Smooth muscle cell (in vitro differentiated cells): ENCODE results near the gene SLC35F2. TPM values are rescaled to one million over a fixed set of nuclear protein-coding genes. Genes with fewer than 3 reads are reported as not detected.

Experiments used
- DNase-seq: peaks from one replicate; lab custom pipeline; 2025; ENCODE audit not compliant: unreplicated experiment; lab: John Stamatoyannopoulos, UW
- H2AFZ ChIP-seq: fragments of 200-600 bp; sonication (generic); 2 replicates; pipeline ENCODE4 v1.6.0; 2016; ENCODE audit warnings: antibody characterized with exemption, low read depth, mild to moderate bottlenecking
- H3F3A ChIP-seq: fragments of 200-600 bp; sonication (generic); 2 replicates; pipeline ENCODE4 v1.6.0; 2017; ENCODE audit warnings: antibody characterized with exemption, low read depth
- H3K27ac ChIP-seq: fragments of 200-600 bp; sonication (generic); 2 replicates; pipeline ENCODE4 v1.5.1; 2016; ENCODE audit warnings: low read depth, mild to moderate bottlenecking
- H3K27me3 ChIP-seq: fragments of 200-600 bp; sonication (generic); 2 replicates; pipeline ENCODE4 v1.6.1; 2016; ENCODE audit warnings: low read depth, mild to moderate bottlenecking
- H3K36me3 ChIP-seq: fragments of 200-600 bp; sonication (generic); 2 replicates; pipeline ENCODE4 v1.5.1; 2016; ENCODE audit warnings: low read depth
- H3K4me1 ChIP-seq: fragments of 200-600 bp; sonication (generic); 2 replicates; pipeline ENCODE4 v1.5.1; 2016; ENCODE audit warnings: low read depth
- H3K4me2 ChIP-seq: fragments of 200-600 bp; sonication (generic); 2 replicates; pipeline ENCODE4 v1.6.0; 2016; ENCODE audit warnings: mild to moderate bottlenecking
- H3K4me3 ChIP-seq: fragments of 200-600 bp; sonication (generic); 2 replicates; pipeline ENCODE4 v1.5.1; 2016; ENCODE audit warnings: mild to moderate bottlenecking
- H3K79me2 ChIP-seq: fragments of 200-600 bp; sonication (generic); 2 replicates; pipeline ENCODE4 v1.6.0; 2016; ENCODE audit warnings: low read depth, mild to moderate bottlenecking
- H3K9ac ChIP-seq: fragments of 200-600 bp; sonication (generic); 2 replicates; pipeline ENCODE4 v1.6.0; 2016; ENCODE audit warnings: low read depth
- H3K9me3 ChIP-seq: fragments of 200-600 bp; sonication (generic); replicated peaks from 2 replicates; pipeline ENCODE4 v1.5.1; 2016; ENCODE audit warnings: low read depth
- H4K20me1 ChIP-seq: fragments of 200-600 bp; sonication (generic); 2 replicates; pipeline ENCODE4 v1.6.0; 2016; ENCODE audit warnings: low read depth
- WGBS: methylation state at CpG from one replicate; pipeline ENCODE4 v1.1.7; 2016; ENCODE audit warnings: low lambda C conversion rate; 5-methylcytosine and 5-hydroxymethylcytosine counted together
- polyA plus RNA-seq: library from polyadenylated mRNA; unstranded; fragments of >200 nt; fragmentation: Nextera tagmentation; extraction: Ambion mirVana; gene quantifications from 2 replicates; pipeline ENCODE4 v1.2.1, GENCODE V29; 2016
- total RNA-seq: library from RNA; depleted of rRNA; stranded (reverse); fragments of >200 nt; gene quantifications from 2 replicates; pipeline ENCODE4 v1.2.3, GENCODE V29; 2014
- TF ChIP-seq, protein P1 (sequence below): fragments of 200-600 bp; sonication (generic); IDR thresholded peaks from 2 replicates; pipeline ENCODE4 v1.5.1; 2017; ENCODE audit warnings: borderline replicate concordance, mild to moderate bottlenecking, antibody characterized with exemption; ENCODE audit not compliant: insufficient read depth, poor library complexity, severe bottlenecking

Gene SLC35F2
- total and polyA plus RNA-seq, 2 experiments from 2014 or later: 2.4 to 7.8 TPM

- no peaks in the 10 kb centered on the region for H3K27me3 ChIP-seq
- no peaks in the 10 kb centered on the region for H3K4me1 ChIP-seq
- no peak overlapping the region for H3K27ac ChIP-seq
- H3F3A ChIP-seq: no peaks in the 10 kb centered on the region
- H2AFZ ChIP-seq: no peak overlapping the region
- H3K4me3 ChIP-seq: no peak overlapping the region
- TF ChIP-seq, protein P1, sequence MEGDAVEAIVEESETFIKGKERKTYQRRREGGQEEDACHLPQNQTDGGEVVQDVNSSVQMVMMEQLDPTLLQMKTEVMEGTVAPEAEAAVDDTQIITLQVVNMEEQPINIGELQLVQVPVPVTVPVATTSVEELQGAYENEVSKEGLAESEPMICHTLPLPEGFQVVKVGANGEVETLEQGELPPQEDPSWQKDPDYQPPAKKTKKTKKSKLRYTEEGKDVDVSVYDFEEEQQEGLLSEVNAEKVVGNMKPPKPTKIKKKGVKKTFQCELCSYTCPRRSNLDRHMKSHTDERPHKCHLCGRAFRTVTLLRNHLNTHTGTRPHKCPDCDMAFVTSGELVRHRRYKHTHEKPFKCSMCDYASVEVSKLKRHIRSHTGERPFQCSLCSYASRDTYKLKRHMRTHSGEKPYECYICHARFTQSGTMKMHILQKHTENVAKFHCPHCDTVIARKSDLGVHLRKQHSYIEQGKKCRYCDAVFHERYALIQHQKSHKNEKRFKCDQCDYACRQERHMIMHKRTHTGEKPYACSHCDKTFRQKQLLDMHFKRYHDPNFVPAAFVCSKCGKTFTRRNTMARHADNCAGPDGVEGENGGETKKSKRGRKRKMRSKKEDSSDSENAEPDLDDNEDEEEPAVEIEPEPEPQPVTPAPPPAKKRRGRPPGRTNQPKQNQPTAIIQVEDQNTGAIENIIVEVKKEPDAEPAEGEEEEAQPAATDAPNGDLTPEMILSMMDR: no peak
- H3K9ac ChIP-seq: no peak overlapping the region
- no peak overlapping the region for H3K4me2 ChIP-seq
- H3K36me3 ChIP-seq: no peaks in the 10 kb centered on the region
- no peaks in the 10 kb centered on the region for H4K20me1 ChIP-seq
- DNase-seq: no peak
- no peaks in the 10 kb centered on the region for H3K79me2 ChIP-seq
- WGBS: 67% methylated on average over 3 of the region's 3 CpGs
- H3K9me3 ChIP-seq: no peaks in the 10 kb centered on the region
Measured at GRCh38 chr11:107743191-107743590, 115.4 kb downstream of the SLC35F2 start.

DNA sequence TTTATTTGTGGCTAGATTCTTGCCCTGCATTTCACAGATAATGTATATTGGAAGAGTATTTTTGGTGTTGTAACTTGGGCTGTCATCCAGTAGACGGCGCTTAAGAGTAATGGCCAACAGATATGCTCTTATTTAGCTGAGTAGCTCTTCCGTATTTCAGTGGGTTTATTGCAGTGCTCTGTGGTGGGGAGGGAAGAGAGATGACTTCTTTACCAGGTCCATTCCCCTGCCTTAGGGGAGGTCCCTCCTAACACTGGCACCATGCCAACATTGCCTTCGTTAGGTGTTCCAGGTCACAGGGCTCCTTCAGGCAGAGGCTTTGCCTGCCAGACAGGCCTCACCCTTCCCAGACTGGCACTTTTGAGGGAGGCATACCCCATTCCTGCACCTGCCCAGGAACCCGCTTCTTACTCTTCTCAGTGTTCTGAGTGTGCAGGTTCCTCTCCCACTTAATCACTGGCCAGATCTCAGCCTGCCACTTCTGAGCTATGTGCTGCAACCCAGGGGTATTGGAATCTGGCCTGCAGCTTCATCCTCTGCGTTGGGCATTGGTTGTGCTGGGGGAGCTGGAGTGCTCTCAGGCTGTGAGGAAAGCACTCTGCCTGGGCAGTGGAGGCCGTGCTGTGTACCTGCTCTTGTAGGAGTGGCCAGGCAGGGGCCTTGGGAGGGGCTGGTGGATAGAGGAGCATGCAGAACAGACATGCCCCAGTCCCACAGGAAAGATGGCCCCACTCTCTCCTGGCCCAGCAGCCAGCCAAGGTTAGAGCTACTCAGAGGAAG, 117.4 kb downstream of the SLC35F2 start:
- Histone ChIP-seq H3K4me3 (no peak overlapping the region), H3K9me3 (no peaks in the 10 kb centered on the region), H3K4me2 (no peak overlapping the region), H2AFZ (no peak overlapping the region), H3K79me2 (no peaks in the 10 kb centered on the region), H3K4me1 (no peaks in the 10 kb centered on the region), H4K20me1 (no peaks in the 10 kb centered on the region), H3K27ac (no peak overlapping the region), H3K36me3 (no peaks in the 10 kb centered on the region), H3K27me3 (no peaks in the 10 kb centered on the region), H3F3A (no peaks in the 10 kb centered on the region), H3K9ac (no peak overlapping the region)
- TF ChIP-seq, protein P1: peak; percentile 49
- DNase-seq: no peak
- 51% methylated on average over 7 of the region's 7 CpGs for WGBS

Other genes with a start within 250 kb of the SLC35F2 start
- gene SLN, start 146.7 kb downstream of the SLC35F2 start, total RNA-seq: not detected in 2 replicates
- 0.82 TPM in 1 of 2 replicates, not detected in the other for gene SLN, start 146.7 kb downstream of the SLC35F2 start, polyA plus RNA-seq
- gene RAB39A, start 69.7 kb upstream of the SLC35F2 start, total RNA-seq: not detected in 2 replicates
- gene RAB39A, start 69.7 kb upstream of the SLC35F2 start, polyA plus RNA-seq: not detected in 2 replicates
- 45.0 and 64.4 TPM in 2 replicates for gene CUL5, start 150.1 kb upstream of the SLC35F2 start, total RNA-seq
- 20.8 and 27.1 TPM in 2 replicates for gene CUL5, start 150.1 kb upstream of the SLC35F2 start, polyA plus RNA-seq